ENCODE data around the gene IRF9.

DNA sequence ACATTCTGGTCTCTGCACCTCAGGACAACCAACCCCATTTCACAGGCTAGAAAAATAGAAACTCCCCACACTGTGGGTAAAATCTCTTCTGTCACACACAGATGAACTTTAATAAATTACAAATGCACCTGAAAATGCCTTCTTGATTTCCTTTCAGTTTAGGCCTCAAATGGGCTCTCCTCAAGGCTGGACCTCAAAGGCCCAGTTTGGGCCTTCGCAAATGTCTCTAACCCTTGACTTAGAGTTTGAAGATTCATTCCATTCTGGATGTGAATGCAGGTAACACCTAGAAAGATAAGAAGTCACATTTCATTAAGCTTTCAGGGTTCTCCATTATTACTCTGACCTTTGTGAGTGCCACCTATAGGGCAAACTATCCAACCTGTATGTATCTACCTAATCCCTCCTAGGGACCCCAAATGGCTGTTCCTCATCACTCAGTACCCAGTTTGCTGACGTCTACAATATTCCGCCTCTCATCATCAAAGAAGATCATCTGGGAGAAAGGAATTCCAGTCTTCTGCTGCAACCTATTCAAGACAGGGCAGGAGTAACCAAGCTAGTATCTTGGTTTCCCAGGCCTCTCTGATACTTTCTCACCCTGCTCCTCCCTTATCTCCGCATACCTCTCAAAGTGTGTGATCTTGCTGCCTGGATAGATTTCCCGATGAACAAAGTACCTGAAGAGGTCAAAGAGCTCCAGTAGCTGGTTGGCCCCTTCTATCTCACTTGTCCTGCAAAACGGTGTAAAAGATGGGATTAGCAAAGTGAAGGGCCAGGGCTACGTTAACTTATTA, 53.0 kb downstream of the IRF9 start:
- TF ChIP-seq, protein P1, sequence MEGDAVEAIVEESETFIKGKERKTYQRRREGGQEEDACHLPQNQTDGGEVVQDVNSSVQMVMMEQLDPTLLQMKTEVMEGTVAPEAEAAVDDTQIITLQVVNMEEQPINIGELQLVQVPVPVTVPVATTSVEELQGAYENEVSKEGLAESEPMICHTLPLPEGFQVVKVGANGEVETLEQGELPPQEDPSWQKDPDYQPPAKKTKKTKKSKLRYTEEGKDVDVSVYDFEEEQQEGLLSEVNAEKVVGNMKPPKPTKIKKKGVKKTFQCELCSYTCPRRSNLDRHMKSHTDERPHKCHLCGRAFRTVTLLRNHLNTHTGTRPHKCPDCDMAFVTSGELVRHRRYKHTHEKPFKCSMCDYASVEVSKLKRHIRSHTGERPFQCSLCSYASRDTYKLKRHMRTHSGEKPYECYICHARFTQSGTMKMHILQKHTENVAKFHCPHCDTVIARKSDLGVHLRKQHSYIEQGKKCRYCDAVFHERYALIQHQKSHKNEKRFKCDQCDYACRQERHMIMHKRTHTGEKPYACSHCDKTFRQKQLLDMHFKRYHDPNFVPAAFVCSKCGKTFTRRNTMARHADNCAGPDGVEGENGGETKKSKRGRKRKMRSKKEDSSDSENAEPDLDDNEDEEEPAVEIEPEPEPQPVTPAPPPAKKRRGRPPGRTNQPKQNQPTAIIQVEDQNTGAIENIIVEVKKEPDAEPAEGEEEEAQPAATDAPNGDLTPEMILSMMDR (IDR thresholded peaks at IDR 0.05 in 8 of 11, conservative IDR thresholded peaks at IDR 0.05 in 3 of 11), result no peak
- no peak for TF ChIP-seq POLR2A (IDR thresholded peaks at IDR 0.05)
- no peak for TF ChIP-seq POLR2AphosphoS5 (IDR thresholded peaks at IDR 0.05)

Measured in spleen (tissue), 7 donors.